ENCODE results near the gene HEATR5A.
"Not testable (repeated sequence)": the region's sequence is repeated elsewhere in the genome, so short reads cannot be mapped to it uniquely, and the experiment has no call there.

The HEATR5A gene

GRCh38 chr14:31420319-31421111 is at the start of gene HEATR5A:
Gene HEATR5A, minus strand, starts transcription at chr14:31420550. Its CDS starts 17,575 bp downstream, at chr14:31402975.
- peak; percentile 96 for DNase-seq (ENCODE audit: low spot score)

DNA sequence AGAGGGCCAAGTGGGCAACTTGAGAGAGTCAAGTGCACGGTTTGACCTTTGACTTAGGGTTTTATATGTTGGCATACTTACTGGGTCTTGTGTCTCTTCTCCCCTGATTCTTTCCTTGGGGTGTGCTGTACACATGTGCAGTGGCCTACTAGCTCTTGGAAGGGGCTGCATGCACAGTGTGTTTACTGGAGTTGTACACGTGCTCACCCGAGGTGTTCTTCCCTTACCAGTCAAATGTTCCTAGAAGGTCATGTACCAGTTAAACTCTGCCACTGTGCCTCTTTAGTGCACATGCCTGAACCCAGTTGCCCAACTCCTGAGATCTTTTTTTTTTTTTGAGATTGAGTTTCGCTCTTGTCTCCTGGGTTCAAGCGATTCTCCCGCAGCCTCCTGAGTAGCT is 46.2 kb upstream of the HEATR5A start:
- no peak for DNase-seq (ENCODE audit: low spot score)

- DNase-seq (ENCODE audit: low spot score) = no peak
Observed at GRCh38 chr14:31465111-31465510, 44.8 kb upstream of the HEATR5A start.

- not testable (repeated sequence) for DNase-seq (ENCODE audit: low spot score)
Observed at GRCh38 chr14:31462450-31462849, 42.1 kb upstream of the HEATR5A start.

DNA sequence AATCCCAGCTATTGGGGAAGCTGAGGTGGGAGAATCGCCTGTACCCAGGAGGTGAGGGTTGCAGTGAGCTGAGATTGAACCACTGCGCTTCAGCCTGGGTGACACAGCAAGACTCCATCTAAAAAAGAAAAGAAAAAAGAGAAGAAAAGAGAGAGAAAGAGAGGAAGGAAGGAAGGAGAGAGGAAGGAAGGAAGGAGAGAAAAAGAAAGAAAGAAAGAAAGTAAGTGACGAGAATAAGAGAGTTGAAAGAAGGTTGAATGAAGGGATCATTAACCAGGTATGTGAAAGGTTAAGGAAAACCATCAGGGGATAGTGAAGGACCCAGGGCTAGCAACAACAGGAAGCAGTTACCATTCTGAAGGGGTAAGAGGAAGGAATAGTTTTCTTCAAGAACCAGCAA is 41.2 kb upstream of the HEATR5A start:
- DNase-seq (ENCODE audit: low spot score) = no peak

DNA sequence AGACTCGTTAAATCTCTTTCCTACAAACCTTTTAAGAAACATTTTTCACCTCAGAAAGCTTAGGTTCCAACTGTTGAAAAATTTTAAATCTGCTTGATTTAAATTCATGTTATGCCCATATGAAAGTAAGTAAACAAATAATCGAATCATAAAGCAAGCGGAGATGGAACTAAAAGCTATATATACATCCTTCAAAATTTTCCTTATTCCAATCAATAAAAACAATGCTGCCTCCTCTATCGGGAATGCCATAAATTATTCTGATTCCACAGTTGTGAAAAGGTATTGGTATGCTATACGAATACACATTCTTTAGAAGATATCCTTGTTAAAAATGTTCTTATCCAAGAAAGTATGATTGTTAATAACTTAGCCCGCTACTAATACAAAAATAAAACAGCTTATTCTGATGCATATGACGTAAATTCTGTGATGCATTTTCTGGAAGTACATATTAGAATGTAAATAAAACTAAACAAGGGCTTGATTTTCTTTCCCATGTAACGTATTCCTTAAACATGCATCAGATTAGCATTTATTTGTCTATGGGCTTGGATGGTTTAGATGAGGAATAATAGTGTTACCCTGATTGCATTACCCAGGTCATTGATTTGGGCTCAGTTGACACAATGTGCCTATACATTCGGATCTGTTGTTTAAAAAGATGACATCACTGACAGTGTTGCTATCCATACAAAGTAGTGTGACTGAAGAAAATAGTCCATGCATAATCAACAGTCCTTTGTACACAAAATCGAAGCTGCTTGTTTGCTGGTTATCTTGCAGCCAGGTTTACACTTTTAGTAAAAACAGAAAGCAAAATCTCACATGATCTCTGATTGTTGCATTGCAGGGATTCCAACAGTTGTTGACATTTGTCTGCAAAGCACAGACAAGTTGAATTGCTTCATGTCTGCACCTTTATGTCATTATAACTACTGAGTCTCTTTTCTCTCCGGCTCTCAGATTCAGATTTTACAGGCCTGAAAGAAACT is 37.6 kb upstream of the HEATR5A start:
- no peak for DNase-seq (ENCODE audit: low spot score)

- peak; percentile 97 for DNase-seq (ENCODE audit: low spot score)
Observed at GRCh38 chr14:31456841-31457664, 36.7 kb upstream of the HEATR5A start, which contains the start of gene DTD2. Gene DTD2, minus strand, starts transcription at chr14:31457506. Its CDS starts 113 bp downstream, at chr14:31457393.

GRCh38 chr14:31449971-31450610 is 29.7 kb upstream of the HEATR5A start:
- no peak for DNase-seq (ENCODE audit: low spot score)

GRCh38 chr14:31449136-31449535 is 28.8 kb upstream of the HEATR5A start:
- DNase-seq (ENCODE audit: low spot score) = no peak

- DNase-seq (ENCODE audit: low spot score) = no peak
Observed at GRCh38 chr14:31445703-31446102, 25.4 kb upstream of the HEATR5A start.

DNA sequence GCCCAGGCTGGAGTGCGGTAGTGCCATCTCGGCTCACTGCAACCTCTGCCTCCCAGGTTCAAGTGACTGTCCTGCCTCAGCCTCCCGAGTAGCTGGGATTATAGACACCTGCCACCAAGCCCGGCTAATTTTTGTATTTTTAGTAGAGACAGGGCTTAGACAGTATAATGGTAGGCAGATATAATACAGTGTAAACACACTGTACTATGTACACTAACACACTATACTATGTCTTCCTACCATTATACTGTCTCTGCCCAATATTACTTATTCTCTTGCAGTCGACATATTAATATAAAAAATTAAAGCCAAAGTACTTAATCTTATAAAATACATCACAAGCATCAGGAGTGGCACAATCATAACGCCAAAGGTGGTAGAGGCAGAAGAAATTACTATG is 21.9 kb upstream of the HEATR5A start:
- no peak for DNase-seq (ENCODE audit: low spot score)

DNA sequence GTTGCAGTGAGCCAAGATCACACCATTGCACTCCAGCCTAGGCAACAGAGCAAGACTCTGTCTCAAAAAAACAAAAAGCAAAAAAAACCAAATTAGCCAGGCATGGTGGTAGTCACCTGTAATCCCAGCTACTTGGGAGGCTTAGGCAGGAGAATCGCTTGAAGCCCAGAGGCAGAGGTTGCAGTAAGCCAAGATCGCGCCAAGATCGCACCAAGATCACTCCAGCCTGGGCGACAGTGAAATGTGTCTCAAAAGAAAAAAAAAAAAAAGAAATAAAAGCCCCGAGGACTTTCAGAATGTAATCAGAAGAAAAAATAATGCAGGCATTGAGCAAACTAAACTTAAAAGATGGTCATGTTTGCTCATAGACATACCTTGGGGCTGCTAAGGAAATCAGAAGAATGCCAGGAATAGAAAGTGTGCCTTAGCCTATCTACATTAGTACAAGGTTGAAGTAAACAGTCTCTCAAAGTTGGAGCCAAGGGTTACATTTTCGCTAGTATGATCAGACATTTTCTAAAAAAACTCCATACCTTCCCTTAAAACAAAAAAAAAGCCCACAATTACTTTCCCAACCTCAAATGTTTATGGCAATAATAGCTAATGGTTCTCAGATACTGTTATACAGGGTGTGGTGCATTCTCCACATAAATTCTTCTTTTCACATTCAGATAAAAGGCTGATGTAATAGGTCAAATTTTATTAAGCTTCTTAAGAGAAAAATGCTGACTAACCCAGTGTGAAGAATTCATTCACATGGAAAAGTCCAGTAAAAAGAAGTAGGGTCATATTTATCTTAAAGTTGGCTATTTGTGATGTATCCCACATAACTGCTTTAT is 21.1 kb upstream of the HEATR5A start:
- DNase-seq (ENCODE audit: low spot score) = no peak

- no peak for DNase-seq (ENCODE audit: low spot score)
Observed at GRCh38 chr14:31440280-31440679, 19.9 kb upstream of the HEATR5A start.

DNA sequence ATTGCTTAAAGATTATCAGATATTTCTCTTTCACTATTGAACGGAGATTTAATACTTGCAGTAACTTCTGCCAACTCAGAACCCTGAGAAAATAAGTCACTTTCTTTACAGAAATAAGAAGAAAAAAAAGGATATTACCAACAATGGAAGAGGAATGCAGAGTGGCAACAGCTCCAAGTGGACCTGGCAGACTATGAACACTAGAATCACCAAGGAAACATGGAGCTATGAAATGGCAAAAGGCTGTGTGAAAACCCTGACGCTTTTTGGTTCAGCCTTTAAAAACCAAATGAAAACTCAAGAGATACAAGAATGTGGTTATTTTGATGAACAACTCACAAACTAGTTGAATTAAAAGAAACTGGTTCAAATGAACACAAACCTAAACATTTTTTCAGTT is 19.2 kb upstream of the HEATR5A start:
- DNase-seq (ENCODE audit: low spot score) = no peak

DNA sequence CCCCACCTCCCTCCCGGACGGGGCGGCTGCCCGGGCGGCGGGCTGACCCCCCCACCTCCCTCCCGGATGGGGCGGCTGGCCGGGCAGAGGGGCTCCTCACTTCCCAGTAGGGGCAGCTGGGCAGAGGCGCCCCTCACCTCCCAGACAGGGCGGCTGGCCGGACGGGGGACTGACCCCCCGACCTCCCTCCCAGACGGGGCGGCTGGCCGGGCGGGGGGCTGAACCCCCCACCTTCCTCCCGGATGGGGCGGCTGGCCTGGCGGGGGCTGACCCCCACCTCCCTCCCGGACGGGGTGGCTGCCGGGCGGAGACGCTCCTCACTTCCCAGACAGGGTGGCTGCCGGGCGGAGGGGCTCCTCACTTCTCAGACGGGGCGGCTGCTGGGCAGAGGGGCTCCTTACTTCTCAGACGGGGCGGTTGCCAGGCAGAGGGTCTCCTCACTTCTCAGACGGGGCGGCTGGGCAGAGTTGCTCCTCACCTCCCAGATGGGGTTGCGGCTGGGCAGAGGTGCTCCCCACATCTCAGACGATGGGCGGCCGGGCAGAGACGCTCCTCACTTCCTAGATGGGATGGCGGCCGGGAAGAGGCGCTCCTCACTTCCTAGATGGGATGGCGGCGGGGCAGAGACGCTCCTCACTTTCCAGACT is 16.8 kb upstream of the HEATR5A start:
- not testable (repeated sequence) for DNase-seq (ENCODE audit: low spot score)

GRCh38 chr14:31435276-31435675 is 14.9 kb upstream of the HEATR5A start:
- DNase-seq (ENCODE audit: low spot score) = no peak

DNA sequence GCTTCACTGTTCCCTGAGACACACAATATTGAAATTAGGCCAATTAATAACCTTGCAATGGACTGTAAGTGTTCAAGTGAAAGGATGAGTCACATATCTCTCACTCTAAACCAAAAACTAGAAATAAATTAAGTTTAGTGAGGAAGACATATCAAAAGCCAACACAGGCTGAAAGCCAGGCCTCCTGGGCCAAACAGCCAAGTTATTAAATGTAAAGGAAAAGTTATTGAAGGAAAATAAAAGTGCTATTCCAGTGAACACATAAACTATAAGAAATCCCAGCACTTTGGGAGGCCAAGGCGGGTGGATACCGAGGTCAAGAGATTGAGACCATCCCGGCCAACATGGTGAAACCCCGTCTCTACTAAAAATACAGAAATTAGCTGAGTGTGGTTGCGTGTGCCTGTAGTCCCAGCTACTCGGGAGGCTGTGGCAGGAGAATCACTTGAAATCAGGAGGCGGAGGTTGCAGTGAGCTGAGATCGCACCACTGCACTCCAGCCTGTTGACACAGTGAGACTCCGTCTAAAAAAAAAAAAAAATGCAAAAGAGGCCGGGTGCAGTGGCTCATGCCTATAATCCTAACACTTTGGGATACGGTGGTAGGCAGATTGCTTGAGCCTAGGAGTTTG is 10.4 kb upstream of the HEATR5A start:
- no peak for DNase-seq (ENCODE audit: low spot score)

DNA sequence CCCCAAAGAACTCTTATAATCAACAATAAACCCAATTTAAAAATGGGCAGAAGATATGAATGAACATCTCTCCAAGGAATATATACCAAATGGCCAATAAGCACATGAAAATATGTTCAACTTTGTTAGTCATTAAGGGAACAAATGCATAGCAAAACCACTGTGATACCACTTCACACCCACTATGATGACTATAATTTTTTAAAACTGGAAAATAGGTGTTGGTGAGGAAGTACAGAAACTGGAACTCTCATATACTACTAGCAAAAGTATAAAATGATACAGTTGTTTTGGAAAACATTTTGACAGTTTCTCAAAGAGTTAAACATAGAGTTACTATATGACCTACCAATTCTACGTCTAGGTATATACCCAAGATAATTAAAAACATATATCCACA is 9.4 kb upstream of the HEATR5A start:
- DNase-seq (ENCODE audit: low spot score) = no peak

- DNase-seq (ENCODE audit: low spot score) = no peak
Observed at GRCh38 chr14:31428011-31428410, 7.7 kb upstream of the HEATR5A start.

All from iPS-NIHi11 (cell line).